Measurements from ENCODE around the gene NIPA2.

DNA sequence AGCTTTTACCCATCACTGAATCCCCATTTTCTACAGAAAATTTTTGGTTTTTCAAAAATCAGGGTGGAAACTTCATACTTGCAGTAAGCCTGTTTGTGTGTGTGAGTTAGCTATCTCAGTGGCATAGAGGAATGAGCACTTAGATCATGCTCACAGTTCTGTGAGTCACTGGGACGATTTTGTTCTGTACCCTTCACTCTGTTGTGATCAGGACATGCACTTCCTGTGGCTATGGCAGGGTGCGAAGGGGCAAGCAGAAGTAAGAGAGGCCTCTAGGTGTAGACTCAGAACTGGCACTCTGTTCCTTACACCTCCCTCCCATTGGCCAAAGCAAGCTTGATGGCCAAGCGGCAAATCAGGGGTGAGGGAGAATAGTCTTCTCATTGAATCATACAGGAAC is 11.6 kb downstream of the NIPA2 start:
- no peak for TF ChIP-seq POLR2A (IDR thresholded peaks at IDR 0.05)
- no peak for TF ChIP-seq CTCF (IDR thresholded peaks at IDR 0.05)
